IPS DF 6.9 (cell line): ENCODE measurements around the gene SPAG16.

ENCODE experiments used
- DNase-seq: peaks from one replicate; pipeline ENCODE4 v3.0.0-alpha.2; 2013; ENCODE audit warnings: low read depth, low spot score
- H3K27ac ChIP-seq: one replicate; pipeline ENCODE4 v1.5.1; 2013; ENCODE audit warnings: low read length, control low read depth
- H3K27me3 ChIP-seq: 2 replicates; pipeline ENCODE4 v1.6.1; 2013; ENCODE audit warnings: mild to moderate bottlenecking, low read length; ENCODE audit not compliant: control insufficient read depth, insufficient read depth
- H3K36me3 ChIP-seq: 2 replicates; pipeline ENCODE4 v1.6.1; 2013; ENCODE audit warnings: low read length; ENCODE audit not compliant: control insufficient read depth, insufficient read depth
- H3K4me1 ChIP-seq: 2 replicates; pipeline ENCODE4 v1.6.1; 2013; ENCODE audit warnings: low read length; ENCODE audit not compliant: control insufficient read depth, insufficient read depth
- H3K4me3 ChIP-seq: 2 replicates; pipeline ENCODE4 v1.5.1; 2013; ENCODE audit warnings: mild to moderate bottlenecking, low read length
- H3K9me3 ChIP-seq: 2 replicates; pipeline ENCODE4 v1.6.1; 2013; ENCODE audit warnings: low read length, inconsistent platforms; ENCODE audit not compliant: control insufficient read depth, insufficient read depth
- WGBS: extraction: QIAGEN DNeasy Blood & Tissue Kit; methylation state at CpG from one replicate; pipeline ENCODE4 v1.1.7; 2013; ENCODE audit warnings: mixed read lengths, missing lambda C conversion rate; ENCODE audit not compliant: insufficient read length, insufficient coverage; 5-methylcytosine and 5-hydroxymethylcytosine counted together

SPAG16 gene

GRCh38 chr2:213723707-213724106 is 439.4 kb downstream of the SPAG16 start:
- no peaks in the 10 kb centered on the region for H3K27me3 ChIP-seq
- H3K27ac ChIP-seq = no peak overlapping the region
- no peaks in the 10 kb centered on the region; the same call in 1 of the 2 replicates for H3K4me1 ChIP-seq
- DNase-seq = no peak
- WGBS = no CpG with 5 or more reads among the region's 1 CpG
- H3K9me3 ChIP-seq = no peaks in the 10 kb centered on the region
- no peak overlapping the region for H3K4me3 ChIP-seq
- no peaks in the 10 kb centered on the region for H3K36me3 ChIP-seq

GRCh38 chr2:213726101-213726500 is 441.8 kb downstream of the SPAG16 start:
- DNase-seq = no peak
- no peaks in the 10 kb centered on the region for H3K36me3 ChIP-seq
- no CpG with 5 or more reads among the region's 1 CpG for WGBS
- H3K27me3 ChIP-seq = no peaks in the 10 kb centered on the region
- no peaks in the 10 kb centered on the region; the same call in 1 of the 2 replicates for H3K4me1 ChIP-seq
- no peaks in the 10 kb centered on the region for H3K9me3 ChIP-seq
- H3K27ac ChIP-seq = no peak overlapping the region
- H3K4me3 ChIP-seq = no peak overlapping the region

- Histone ChIP-seq H3K36me3 (no peaks in the 10 kb centered on the region), H3K27me3 (no peaks in the 10 kb centered on the region), H3K27ac (no peak overlapping the region), H3K4me1 (no peaks in the 10 kb centered on the region), H3K4me3 (no peak overlapping the region), H3K9me3 (no peaks in the 10 kb centered on the region)
- WGBS = no CpG with 5 or more reads among the region's 3 CpGs
- DNase-seq = no peak
Measured at GRCh38 chr2:213733893-213734292, 449.6 kb downstream of the SPAG16 start.

- Histone ChIP-seq H3K4me1 (no peaks in the 10 kb centered on the region), H3K27ac (no peak overlapping the region), H3K27me3 (no peaks in the 10 kb centered on the region), H3K9me3 (no peaks in the 10 kb centered on the region), H3K4me3 (no peak overlapping the region), H3K36me3 (no peaks in the 10 kb centered on the region)
- no CpG with 5 or more reads among the region's 3 CpGs for WGBS
- DNase-seq = no peak
Measured at GRCh38 chr2:213740453-213740852, 456.2 kb downstream of the SPAG16 start.

- H3K27ac ChIP-seq = no peak overlapping the region
- WGBS = no CpG with 5 or more reads among the region's 6 CpGs
- no peaks in the 10 kb centered on the region for H3K27me3 ChIP-seq
- no peaks in the 10 kb centered on the region for H3K4me1 ChIP-seq
- no peak overlapping the region for H3K4me3 ChIP-seq
- no peak for DNase-seq
- no peaks in the 10 kb centered on the region for H3K9me3 ChIP-seq
- H3K36me3 ChIP-seq = no peaks in the 10 kb centered on the region
Measured at GRCh38 chr2:213751446-213751845, 467.2 kb downstream of the SPAG16 start.

- WGBS = no CpG with 5 or more reads among the region's 2 CpGs
- Histone ChIP-seq H3K9me3 (no peaks in the 10 kb centered on the region), H3K36me3 (no peaks in the 10 kb centered on the region), H3K27me3 (no peaks in the 10 kb centered on the region), H3K4me3 (no peak overlapping the region), H3K27ac (no peak overlapping the region), H3K4me1 (0 out of 2 replicates have a peak, but pooled peaks cover under 1% of the 10 kb centered on the region)
- DNase-seq = no peak
Measured at GRCh38 chr2:213752575-213752974, 468.3 kb downstream of the SPAG16 start.

- Histone ChIP-seq H3K27me3 (no peaks in the 10 kb centered on the region), H3K27ac (no peak overlapping the region), H3K36me3 (no peaks in the 10 kb centered on the region), H3K9me3 (no peaks in the 10 kb centered on the region), H3K4me1 (0 out of 2 replicates have a peak, but pooled peaks cover 2% of the 10 kb centered on the region), H3K4me3 (no peak overlapping the region)
- no CpG with 5 or more reads among the region's 3 CpGs for WGBS
- no peak for DNase-seq
Measured at GRCh38 chr2:213757525-213757924, 473.3 kb downstream of the SPAG16 start.

GRCh38 chr2:213763354-213763753 is 479.1 kb downstream of the SPAG16 start:
- Histone ChIP-seq H3K4me1 (no peaks in the 10 kb centered on the region; the same call in 1 of the 2 replicates), H3K27ac (no peak overlapping the region), H3K4me3 (no peak overlapping the region), H3K27me3 (no peaks in the 10 kb centered on the region), H3K36me3 (no peaks in the 10 kb centered on the region), H3K9me3 (no peaks in the 10 kb centered on the region)
- no peak for DNase-seq
- WGBS = no CpG with 5 or more reads among the region's 1 CpG

- no peak overlapping the region for H3K4me3 ChIP-seq
- no peaks in the 10 kb centered on the region; the same call in 1 of the 2 replicates for H3K4me1 ChIP-seq
- no peaks in the 10 kb centered on the region for H3K9me3 ChIP-seq
- DNase-seq = no peak
- H3K27me3 ChIP-seq = no peaks in the 10 kb centered on the region
- H3K36me3 ChIP-seq = no peaks in the 10 kb centered on the region
- no CpG with 5 or more reads among the region's 1 CpG for WGBS
- no peak overlapping the region for H3K27ac ChIP-seq
Measured at GRCh38 chr2:213763963-213764362, 479.7 kb downstream of the SPAG16 start.

GRCh38 chr2:213764849-213765248 is 480.6 kb downstream of the SPAG16 start:
- no peaks in the 10 kb centered on the region for H3K36me3 ChIP-seq
- H3K4me1 ChIP-seq = no peaks in the 10 kb centered on the region; the same call in 1 of the 2 replicates
- no CpG with 5 or more reads among the region's 10 CpGs for WGBS
- H3K27ac ChIP-seq = no peak overlapping the region
- H3K9me3 ChIP-seq = no peaks in the 10 kb centered on the region
- no peak overlapping the region for H3K4me3 ChIP-seq
- no peaks in the 10 kb centered on the region for H3K27me3 ChIP-seq
- DNase-seq = no peak

GRCh38 chr2:213766062-213766461 is 481.8 kb downstream of the SPAG16 start:
- no peaks in the 10 kb centered on the region; the same call in 1 of the 2 replicates for H3K4me1 ChIP-seq
- no peak overlapping the region for H3K27ac ChIP-seq
- DNase-seq = no peak
- no peaks in the 10 kb centered on the region for H3K9me3 ChIP-seq
- H3K4me3 ChIP-seq = no peak overlapping the region
- WGBS = no CpG with 5 or more reads among the region's 1 CpG
- no peaks in the 10 kb centered on the region for H3K36me3 ChIP-seq
- no peaks in the 10 kb centered on the region for H3K27me3 ChIP-seq
